Embryonic facial prominence (tissue), 1 donor: Measurements from ENCODE around the gene C10orf67.

Experiments
- DNase-seq: peaks from one replicate; pipeline ENCODE4 v3.0.0-alpha.2; 2016; ENCODE audit errors: extremely low spot score

C10orf67 gene

DNA sequence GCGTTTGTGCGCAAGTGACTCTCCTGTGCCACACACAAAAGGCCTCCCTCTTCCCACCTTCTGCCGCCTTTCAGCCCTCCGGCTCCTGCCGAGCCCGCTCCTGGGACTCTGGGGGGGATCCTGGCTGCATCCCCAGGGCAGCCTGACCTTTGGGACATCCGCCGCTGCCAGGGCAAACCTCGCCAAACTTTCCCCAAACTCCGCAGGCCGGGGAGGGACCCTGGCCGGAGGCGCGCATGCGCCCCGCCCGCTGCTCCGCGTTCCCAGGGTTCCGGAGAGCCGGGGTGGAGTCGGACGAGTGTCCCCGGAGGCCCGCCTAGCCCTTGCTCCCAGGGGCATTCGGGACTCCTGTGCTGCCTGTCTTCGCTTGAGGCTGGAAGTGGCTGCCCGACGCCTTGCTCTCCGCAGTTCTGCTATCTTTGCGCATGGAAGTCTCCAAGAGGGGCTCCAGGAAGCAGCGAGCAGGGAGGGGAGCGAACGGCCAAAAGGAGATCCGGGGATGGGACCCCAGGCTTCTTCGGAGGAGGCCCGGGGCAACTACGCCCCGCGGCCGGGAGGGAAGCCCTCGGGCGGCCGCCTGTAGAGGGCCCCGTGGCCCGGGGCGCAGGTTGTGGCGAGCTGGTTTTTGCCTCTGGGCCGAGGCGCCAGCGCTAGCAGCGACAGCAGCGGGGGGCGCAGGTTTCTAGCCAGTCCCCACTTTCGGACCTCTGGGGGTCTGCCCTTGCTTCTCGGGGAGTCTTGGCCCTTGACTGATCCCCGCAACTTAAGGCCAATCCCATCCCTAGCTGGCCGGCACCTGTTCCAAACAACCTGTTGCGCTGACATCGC, 145.4 kb downstream of the C10orf67 start:
- DNase-seq = no peak

DNA sequence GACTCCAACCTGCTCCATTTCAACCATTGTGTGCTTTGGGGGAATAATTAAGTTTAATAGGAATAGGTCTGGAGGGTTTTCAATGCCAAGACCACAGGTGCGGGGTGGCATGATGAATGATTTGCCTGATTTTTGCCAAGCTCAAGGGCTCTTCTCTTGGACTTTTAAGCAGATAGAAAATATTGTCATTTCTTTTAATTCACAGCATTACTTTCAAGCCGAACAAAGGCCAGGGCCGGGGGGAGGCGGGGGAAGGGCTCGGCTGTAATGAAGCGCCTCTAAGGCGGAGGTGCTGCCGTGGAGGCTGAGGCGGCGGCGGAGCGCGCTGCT, 146.0 kb downstream of the C10orf67 start:
- DNase-seq = no peak

DNA sequence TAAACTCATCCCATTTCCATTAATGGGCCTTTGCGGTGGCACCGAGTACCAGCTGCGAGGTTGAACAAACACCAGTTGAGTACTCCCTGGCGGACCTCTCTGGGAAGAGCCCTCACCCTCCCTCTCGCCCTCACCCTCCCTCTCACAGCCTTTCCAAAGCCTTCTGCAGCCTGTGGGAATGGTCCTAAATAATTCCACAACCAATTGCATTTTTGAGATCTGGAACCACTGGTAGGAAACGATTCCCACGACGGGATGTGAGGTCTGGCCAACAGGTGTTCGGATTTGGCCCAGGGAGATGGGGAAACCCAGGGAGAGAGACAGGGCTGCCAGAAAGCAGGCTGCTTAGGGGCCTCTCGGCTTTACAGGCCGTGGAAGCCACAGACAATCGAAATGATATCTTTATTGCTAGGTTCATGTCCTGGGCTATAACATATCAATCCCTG, 147.2 kb downstream of the C10orf67 start:
- no peak for DNase-seq

DNA sequence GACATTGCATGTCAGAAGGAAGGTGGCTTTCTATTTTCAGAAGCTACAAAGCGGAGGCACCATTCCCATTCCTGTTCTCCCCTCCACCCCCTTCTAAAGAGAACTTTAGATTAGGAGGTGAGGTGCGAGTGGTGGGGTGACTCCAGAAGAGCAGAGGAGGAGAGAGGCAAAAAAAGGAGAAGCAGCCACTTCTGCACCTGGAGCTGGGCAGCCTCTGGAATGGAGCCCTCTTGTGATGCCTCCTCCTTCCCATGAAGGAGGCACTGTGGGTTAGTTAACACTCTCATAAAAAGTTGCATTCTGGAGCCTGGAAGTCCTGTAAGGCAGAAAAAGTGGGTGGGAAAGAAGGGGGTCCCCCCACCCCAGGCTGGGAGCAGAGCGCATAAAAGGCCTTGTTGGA, 147.7 kb downstream of the C10orf67 start:
- DNase-seq = no peak

DNA sequence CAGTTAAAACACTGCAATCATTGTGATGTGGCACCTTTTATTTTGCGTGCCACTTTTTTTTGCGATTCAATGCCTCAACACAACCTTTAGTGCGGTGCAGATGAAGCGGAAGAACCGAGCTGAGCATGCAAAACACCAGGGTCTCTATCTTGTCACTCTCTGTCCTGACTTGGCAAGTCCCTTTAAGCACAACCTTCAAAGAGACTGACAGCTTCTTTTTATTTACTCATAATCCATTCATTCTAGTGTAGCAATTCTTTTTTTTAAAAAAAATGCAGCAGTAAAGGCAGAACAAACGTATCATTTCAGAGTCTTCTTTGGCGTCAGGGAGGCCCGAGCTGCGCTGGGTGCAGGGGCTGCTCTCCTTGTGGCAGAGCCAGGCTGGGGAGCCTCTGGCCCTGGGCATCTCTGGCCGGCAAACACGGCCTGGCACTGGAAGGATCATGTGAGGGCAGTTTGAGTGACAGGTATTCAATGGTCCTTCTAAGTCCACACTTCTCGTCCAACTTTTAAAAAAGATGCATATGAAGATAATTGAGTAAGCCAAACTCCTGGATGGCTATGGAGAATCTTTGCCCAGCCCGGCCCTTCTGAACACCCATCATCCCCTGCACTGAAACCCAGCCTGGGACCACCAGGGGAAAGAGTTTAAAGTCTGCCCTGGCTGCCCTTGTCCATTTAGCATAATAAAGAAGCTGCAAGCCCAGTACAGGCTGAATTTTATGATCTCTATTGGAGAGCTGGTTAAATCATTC, 148.6 kb downstream of the C10orf67 start:
- no peak for DNase-seq

DNA sequence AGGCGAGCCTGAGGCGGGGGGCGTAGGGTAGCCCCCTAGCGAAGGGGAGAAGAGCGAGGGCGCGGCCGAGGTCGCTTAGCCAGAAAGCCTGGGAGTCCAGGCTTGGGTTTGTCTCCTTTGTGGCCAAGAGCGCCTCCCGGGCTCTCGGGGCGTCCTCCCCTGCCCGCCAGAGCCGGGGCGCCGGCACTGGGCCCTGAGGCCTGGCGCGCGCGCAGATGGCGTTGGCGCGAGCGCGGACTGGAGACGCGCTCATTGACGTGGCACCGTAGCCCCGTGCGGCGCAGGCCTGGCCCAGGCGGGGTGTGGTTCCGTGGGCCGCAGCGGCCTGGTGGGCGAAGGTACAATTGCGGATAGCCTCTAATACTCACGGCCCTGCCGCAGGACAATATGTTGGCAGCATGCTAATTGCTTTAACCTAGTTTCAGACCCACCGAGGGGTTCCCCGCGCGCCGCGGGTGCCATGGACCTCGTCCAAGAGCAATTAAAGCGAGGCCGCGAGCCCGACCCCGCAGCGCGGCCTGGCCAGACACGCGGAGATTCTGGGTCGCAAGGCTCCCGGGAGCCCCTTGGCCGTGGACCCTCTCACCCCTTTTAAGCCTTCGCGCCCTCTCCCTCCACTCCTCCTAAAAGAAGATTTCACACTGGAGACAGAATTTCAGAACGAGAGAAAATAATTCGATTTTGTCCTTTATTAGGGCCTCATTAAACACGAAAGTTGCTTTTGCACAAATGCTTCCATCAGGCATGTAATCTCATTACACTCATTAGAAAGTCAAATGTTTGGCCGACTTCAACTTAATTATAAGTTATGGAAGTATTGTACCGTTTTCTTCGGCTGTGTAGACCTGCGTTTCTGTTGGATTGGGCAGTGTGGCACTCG, 149.4 kb downstream of the C10orf67 start:
- no peak for DNase-seq

DNA sequence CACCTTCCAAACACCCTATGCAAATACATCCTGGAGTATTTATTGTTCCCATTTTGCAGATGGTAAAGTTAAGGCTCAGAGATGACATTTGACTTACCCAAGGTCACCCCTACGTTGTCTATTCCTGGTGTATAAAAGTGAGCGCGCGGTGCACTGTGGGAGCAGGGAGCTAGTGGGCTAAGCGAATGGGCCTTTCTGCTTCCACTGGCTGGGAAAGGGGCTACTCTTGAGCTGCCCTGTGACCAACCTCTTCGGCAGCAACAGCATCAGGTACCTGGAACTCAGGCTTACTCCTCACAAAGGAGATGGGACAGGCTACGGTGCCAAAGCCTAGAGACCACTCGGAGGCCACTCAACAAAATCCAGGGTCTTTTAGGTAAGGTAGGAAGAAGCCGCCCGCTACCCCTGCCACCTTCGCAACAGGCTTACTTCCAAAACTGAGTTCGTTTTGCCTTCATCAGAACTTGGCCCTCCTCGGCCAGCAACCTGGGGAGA, 150.1 kb downstream of the C10orf67 start:
- DNase-seq = no peak

DNA sequence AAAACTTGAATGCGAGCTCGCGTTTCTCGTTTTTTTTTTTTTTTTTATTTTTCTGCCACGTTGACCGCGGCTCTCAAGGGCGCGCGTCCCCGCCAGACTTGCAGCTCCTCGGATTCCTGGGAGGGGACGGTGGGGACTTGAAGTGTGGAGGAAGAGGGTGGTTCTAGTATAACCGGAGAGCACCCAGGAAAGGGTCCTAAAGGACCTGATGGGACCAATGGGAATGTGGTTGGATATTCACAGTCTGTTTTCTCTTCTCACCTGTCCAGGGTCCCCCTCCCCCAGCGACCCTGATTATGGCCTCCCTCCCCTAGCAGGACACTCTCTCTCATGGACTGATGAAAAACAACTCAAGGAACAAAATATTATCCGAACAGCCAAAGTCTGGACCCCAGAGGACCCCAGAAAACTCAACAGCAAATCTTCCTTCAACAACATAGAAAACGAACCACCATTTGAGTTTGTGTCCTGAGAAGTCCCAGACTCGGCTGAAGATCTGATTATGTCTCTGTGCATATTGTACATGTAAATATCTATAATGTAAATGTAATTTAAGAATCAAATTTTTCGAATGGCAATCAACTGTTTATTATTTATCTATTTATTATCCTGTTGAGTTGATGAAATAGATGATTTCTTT, 151.0 kb downstream of the C10orf67 start:
- no peak for DNase-seq

DNA sequence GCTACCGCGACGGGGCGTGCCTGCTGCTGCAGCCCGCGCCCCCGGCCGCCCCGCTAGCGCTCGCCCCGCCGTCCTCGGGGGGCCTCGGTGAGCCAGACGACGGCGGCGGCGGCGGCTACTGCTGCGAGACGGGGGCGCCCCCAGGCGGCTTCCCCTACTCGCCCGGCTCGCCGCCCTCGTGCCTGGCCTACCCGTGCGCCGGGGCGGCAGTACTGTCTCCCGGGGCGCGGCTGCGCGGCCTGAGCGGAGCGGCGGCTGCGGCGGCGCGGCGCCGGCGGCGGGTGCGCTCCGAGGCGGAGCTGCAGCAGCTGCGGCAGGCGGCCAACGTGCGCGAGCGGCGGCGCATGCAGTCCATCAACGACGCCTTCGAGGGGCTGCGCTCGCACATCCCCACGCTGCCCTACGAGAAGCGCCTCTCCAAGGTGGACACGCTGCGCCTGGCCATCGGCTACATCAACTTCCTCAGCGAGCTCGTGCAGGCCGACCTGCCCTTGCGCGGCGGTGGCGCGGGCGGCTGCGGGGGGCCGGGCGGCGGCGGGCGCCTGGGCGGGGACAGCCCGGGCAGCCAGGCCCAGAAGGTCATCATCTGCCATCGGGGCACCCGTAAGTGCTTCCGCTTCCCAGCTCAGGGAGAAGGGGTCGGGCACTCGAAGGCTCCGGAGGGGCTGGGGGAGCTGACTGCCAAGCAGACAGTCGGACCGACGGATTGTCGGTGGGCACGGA, 151.7 kb downstream of the C10orf67 start:
- no peak for DNase-seq

DNA sequence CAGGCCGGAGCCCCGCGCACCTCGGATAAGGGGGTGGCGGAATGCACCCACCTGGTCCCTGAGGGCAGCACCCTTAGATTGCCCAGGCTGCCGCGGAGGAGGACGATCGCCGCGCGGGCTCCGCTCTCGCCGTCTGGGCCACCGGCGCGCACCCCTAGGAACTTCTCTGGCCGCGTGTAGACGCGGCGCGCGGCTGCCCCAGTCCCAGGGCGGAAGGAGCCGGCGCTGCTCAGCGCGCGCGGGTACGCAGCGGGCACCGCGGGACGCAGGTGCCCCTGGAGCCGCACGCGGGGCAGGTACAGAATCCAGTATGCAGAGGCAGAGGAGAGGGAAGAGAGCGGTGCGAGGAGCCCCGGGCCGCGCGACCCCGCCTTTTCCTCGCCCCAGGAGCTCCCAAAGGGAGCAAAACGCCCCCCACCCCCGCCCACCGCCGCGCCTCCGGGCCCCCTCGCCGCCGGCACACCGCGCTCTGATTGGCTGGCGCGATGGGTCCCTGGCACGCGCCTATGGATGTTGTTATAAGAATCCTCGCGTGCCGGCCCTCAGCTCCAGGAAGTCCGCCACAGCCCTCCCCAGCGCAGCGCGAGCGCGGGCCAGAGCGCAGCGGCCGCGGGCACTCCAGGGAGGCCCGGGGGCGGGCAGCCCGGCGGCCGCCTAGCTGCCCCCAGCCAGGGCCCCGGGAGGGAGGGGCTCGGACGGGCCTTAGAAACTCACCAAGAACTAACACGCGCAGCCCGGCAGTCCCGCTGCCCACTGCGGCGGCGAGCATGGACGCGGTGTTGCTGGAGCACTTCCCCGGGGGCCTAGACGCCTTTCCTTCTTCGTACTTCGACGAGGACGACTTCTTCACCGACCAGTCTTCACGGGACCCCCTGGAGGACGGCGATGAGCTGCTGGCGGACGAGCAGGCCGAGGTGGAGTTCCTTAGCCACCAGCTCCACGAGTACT, 152.6 kb downstream of the C10orf67 start, which contains the start of gene PTF1A:
TSS of gene PTF1A (plus strand) at position 549 of the 948 bp plus-strand sequence. CDS start at position 768, 219 bp downstream.
- no peak for DNase-seq

DNA sequence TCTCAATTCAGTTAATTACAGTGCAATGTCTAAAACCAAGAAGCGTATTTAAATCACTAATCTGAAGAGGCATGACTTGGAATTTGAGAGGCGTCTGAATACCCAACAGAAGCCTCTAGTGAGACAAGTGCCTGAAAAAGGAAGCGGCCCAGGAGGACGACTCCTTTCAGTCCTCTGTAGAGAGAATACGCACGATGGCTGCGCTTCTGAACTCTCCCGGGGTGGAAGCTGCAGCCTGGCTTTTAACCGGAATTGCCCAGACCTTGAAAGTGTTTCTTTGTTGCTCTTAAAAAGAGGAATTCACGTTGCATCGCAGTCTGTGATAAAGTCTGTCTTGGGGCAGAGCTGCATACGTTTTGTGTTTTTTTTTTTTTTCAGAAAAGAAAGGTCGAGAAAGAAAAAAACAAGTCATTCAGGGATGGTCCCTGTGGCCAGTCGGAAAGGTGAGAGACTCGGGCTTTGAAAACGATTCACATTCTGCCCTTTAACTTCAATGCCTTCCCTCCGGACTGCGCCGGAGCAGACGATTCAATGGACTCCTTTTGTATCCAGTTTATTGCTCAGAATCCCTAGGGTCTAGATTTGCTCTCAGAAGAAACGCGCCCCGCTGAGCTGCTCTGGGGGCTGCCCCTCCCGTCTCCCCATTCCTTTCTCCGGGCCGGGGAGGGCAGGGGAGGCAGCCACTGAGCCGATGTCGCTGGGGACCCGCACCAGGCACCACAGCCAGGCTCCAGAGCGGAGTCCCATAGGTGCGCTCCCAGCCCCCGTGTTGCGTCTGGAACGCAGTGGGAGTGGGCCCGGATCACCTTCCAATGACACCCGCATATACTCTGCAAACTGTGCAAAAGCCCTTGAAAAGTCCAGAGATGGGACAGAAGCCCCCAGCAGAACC, 153.5 kb downstream of the C10orf67 start:
- no peak for DNase-seq

DNA sequence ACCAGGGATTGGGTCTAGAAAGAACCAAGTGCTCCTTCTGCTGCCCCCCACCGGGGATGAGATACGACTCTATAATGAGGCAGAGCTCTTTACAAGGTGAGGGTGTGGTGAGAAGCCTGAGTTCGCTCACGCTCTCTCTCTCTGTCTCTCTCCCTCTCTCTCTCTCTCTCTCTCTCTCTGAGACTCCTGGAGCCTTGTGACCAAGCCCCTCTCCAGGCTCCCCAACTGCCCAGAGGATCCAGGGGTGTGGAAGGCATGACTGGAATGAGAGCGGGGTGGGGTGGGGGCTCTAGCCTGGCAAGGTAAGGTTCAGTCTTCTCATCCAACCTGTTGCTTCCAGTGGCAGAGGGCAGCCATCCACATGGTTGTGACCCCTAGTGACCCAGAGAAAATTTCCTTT, 155.6 kb downstream of the C10orf67 start:
- DNase-seq = no peak

DNA sequence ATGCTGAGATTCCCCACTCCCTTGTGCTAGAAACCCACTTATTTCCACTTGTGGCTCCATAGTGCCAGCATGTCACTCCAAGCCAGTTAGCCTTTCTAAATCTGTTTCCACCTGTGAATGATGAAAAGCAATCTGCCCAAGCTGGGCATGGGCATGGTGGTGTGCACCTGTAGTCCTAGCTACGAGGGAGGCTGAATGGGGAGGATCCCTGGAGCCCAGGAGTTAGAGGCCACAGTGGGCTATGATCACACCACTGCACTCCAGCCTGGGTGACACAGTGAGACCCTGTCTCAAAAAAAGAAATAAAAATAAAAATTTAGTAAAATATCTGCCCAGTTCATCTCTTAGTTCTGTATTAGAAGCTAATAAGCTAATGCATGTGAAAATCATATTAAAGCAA, 157.4 kb downstream of the C10orf67 start:
- no peak for DNase-seq

DNA sequence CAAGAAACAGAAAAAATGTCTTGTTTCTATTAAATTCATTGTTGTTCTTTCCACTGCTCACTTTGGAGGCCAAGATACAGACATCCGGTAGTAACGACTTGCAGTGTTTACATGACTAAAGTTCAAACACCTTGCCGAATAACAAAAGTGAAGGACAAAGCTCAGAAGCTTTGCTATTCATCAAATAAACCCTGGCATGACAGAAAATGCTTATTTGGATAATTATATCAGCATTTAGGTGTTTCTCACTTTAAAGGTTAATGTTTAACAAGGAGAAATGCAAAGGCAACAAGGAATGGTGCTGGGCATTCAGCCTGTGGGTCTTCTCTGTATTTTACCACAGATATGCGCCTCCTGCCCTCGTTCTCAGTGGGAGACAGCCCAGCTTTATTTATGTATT, 157.9 kb downstream of the C10orf67 start:
- no peak for DNase-seq

DNA sequence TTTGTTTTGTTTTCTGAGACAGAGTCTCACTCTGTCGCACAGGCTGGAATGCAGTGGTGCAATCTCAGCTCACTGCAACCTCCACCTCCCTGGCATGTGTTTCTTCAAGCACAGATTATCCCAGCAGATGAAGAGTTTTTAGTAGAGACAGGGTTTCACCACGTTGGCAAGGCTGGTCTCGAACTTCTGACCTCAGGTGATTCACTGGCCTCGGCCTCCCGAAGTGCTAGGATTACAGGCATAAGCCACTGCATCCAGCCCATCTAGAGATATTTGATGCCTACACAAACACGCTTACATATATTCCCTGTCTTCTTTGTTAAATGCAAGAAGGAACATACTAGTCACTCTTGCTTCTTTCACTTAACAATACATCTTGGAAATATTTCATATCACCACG, 158.4 kb downstream of the C10orf67 start:
- no peak for DNase-seq

DNA sequence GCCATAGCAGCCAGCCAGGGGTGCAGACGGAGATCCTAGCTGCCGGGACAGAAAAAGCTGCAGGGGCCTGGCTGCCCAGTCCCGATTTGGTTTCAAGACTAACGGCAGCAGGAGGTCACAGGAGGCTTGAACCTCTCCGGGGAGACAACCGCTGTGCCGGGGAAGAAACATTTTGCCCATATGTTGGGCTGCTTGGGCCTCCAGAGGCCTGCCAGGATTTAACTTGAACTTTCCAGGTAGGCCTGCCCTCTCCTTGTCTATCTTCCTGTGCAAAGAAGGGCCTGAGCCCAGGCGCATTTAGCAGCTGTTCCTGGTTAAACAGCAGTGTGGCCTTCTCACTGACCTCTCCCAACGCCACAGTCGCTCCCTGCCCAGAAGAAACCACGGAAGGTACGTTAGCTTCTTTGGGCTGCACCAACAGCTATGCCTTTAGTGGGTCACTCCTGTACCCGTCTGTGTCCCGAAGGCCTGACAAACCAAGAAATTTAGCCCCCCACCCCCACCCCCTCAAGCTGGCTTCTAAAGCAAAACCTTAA, 169.6 kb downstream of the C10orf67 start:
- no peak for DNase-seq

DNA sequence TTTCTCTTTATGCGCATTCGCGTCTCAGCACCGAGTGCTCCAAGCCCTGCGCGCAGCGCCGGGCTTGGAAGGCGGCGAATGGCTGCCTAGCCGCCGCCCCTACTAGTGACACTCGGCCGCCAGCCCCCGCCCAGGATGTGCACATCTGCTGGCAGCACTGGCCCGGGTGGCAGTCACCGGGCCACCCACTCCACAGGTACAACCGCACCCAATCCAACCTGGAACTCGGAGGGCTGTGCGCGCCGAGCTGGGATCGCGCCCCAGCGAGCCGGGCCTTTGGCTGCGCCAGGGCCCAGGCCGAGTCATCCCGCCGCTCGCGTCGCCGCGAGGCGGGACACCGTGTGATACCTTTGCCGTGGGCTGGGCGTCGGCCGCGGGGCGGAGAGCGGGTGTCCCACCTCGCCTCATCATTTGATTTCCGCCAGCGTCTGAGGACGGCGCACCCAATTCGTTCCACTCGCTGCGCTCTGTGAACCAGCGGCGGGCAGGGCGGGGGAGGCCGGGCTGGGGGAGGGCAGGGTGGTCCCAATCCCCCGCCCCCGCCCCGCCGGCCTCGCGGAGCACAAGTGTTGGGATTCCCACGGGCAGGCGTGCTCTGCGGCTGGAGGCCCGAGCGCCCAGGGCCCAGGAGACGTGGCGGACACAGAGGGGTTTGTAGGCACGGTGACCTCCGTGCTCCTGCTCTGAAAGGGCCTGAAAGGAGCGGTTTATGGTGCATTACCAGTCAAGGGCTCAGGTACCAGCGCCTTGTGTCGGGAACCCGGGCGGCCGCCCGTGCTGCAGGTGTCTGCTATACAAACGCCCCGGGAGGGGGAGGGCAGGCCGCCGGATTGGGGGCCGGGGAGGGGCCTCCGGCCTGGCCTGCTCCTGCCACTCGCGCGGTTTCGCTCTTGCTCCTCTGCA, 170.3 kb downstream of the C10orf67 start:
- DNase-seq = no peak
